Amygdala (tissue), 56 donors: ENCODE measurements around the gene FAM8A1.
A peak's percentile ranks its signal among the peaks of the same experiment; 100 is the strongest.
"Not testable (repeated sequence)": the region's sequence is repeated elsewhere in the genome, so short reads cannot be mapped to it uniquely, and the experiment has no call there.

Source experiments
- DNase-seq, 56 donors: peaks; one replicate each; lab custom pipeline; 2025; lab: John Stamatoyannopoulos, UW

The FAM8A1 gene, protein sequence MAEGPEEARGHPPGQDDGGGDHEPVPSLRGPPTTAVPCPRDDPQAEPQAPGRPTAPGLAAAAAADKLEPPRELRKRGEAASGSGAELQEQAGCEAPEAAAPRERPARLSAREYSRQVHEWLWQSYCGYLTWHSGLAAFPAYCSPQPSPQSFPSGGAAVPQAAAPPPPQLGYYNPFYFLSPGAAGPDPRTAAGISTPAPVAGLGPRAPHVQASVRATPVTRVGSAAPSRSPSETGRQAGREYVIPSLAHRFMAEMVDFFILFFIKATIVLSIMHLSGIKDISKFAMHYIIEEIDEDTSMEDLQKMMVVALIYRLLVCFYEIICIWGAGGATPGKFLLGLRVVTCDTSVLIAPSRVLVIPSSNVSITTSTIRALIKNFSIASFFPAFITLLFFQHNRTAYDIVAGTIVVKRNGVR

DNA sequence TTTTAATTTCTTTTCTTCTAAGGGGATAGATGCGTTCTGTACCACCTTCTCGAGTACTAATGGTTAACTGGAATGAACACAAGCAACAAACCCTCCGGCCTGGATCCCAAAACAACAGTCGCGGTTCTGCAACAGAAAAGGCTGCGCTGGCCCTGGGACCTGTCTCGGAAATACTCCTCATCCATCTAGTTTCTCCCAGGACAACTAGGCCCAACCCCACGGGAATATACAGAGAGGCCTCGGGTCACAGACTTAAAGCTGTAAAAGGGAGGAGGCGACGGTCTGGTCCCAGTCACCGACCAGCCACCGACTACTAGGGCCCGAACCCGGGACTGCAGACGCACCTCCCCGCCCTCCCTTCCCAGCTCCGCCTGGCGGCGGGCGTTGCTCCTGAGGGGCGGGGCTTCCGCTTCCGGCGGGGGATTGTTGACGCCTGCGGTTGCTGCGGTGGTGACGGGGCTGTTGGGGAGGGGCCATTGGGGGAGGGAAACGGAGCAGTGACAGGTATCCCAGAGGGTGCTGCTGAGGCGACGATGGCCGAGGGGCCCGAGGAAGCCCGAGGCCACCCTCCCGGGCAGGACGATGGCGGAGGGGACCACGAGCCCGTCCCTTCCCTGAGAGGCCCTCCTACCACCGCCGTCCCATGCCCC is at the start of gene FAM8A1:
FAM8A1 (plus strand) TSS at position 426 of the 650 bp plus-strand sequence; CDS start at position 534, 108 bp downstream.
- peak; percentile 62 to 98 (median 92) for DNase-seq

GRCh38 chr6:17551383-17551958 is 48.6 kb upstream of the FAM8A1 start:
- no peak for DNase-seq

DNA sequence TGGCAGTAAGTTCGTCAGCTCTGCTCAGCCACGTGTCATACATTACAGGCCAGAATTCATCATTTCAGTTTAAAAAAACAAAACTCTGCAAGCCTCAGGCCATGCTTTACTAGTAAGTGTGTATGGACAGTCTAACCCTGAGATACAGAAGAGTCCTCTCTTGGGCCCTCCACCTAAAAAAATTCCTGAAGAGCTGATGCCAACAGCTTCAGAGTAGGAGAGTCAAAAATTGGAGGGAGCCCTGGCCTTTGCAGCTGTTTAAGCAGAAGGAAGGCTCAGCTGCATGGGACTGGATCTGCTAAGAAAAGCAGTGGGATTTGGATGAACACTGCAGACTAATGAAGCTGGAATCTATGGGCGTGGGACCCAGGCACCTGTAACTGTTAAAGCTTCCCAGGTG is 47.2 kb upstream of the FAM8A1 start:
- DNase-seq: no peak

- DNase-seq: no peak
Observed at GRCh38 chr6:17556014-17556413, 44.1 kb upstream of the FAM8A1 start.

DNA sequence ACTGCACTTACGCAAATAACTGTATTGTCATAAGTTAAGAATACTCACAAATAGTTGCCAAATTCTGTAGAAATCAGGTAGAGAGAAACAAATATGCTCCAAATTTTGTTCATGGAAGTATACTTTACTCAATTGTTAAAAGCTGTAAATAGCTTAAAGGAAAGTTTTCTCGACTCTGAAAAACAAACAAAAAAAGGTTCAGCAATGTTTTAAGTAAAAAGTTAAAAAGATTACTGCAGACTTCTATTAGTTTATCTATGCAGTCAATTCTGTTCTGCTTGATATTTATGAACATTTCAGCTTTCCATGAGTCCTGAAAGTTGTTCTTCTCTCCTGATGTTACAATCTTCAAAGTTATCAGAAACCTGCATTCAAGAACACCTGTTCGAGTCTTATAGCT is 37.5 kb upstream of the FAM8A1 start:
- DNase-seq: no peak

GRCh38 chr6:17565399-17565798 is 34.7 kb upstream of the FAM8A1 start:
- no peak for DNase-seq

- no peak for DNase-seq
Observed at GRCh38 chr6:17574866-17575560, 25.1 kb upstream of the FAM8A1 start.

- DNase-seq: no peak
Observed at GRCh38 chr6:17577059-17577458, 23.0 kb upstream of the FAM8A1 start.

DNA sequence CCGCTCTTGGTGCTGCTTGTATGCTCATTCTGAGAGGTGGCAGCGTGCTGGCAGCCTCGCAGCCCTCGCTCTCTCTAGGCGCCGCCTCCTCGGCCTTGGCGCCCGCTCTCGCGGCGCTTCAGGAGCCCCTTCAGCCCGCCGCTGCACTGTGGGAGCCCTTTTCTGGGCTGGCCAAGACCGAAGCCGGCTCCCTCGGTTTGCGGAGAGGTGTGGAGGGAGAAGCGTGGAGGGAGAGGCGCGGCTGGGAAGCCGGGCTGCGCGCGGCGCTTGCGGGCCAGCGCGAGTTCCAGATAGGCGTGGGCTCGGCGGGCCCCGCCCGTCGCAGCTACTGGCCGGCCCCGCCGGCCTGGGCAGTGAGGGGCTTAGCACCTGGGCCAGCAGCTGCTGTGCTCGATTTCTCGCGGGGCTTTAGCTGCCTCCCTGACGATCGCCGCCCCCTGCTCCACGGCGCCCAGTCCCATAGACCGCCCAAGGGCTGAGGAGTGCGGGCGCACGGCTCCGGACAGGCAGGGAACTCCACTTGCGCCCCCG is 19.5 kb upstream of the FAM8A1 start:
- peak in 20 of 56 donors; percentile 4 to 56 (median 16) for DNase-seq

DNA sequence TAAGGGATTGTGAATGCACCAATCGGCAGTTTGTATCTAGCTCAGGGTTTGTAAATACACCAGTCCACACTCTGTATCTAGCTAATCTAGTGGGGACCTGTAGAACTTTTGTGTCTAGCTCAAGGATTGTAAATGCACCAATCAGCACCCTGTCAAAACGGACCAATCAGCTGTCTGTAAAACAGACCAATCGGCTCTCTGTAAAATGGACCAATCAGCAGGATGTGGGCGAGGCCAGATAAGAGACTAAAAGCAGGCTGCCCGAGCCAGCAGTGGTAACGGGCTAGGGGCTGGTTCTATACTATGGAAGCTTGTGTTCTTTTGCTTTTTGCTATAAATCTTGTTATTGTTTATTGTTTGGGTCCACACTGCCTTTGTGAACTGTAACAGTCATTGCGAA is 18.8 kb upstream of the FAM8A1 start:
- not testable (repeated sequence) for DNase-seq

DNA sequence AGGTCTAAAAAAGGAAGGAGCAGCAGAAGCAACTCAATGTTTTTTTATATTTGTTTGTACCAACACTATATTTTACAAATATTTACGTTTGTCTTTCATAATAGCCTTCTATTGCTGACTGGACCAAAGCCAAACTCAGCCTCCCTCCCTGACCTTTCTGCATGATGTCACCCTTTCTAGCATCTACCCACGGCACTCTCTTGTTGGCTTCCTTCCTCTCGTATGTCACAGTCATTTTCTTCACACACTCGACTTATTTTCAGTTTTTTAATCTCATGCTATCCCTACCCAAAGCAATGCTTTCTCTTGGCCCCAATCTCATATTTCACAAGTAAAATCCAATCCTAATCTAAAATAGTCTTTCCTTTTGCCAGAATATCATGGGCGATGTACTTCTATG is 16.3 kb upstream of the FAM8A1 start:
- peak in 1 of 56 donors; percentile 45 for DNase-seq

DNA sequence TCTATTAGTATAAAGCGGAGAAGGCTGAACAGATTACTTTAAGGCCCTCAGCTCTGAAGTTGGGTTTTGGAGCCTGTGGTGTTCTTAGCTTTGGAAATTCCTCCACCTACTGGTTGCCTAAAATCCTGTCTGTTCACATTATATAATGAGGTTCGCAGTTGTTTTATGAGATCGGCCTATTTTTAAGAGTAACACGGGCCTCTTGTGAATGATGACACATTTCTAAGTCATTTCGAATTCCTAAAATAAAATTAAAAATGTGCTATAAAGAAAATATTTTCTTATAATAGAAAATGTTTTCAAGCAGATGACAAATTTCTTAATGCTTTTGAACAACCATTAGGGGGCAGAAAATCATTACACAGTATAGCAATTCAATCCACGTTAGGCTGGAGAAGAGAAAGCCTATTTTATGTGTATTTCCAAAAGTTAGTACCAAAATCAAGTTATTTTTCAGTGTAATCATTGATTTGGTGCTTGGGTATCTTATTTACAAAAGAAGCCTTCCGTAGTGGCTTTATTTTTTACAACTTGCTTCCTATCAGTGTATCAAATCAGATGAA is 15.8 kb upstream of the FAM8A1 start:
- DNase-seq: peak in 22 of 56 donors; percentile 1 to 68 (median 18)

GRCh38 chr6:17585766-17586490 is 14.2 kb upstream of the FAM8A1 start:
- peak in 3 of 56 donors; percentile 4 to 18 (median 8) for DNase-seq

- DNase-seq: not testable (repeated sequence)
Observed at GRCh38 chr6:17586623-17587022, 13.5 kb upstream of the FAM8A1 start.

GRCh38 chr6:17588011-17588410 is 12.1 kb upstream of the FAM8A1 start:
- DNase-seq: no peak

DNA sequence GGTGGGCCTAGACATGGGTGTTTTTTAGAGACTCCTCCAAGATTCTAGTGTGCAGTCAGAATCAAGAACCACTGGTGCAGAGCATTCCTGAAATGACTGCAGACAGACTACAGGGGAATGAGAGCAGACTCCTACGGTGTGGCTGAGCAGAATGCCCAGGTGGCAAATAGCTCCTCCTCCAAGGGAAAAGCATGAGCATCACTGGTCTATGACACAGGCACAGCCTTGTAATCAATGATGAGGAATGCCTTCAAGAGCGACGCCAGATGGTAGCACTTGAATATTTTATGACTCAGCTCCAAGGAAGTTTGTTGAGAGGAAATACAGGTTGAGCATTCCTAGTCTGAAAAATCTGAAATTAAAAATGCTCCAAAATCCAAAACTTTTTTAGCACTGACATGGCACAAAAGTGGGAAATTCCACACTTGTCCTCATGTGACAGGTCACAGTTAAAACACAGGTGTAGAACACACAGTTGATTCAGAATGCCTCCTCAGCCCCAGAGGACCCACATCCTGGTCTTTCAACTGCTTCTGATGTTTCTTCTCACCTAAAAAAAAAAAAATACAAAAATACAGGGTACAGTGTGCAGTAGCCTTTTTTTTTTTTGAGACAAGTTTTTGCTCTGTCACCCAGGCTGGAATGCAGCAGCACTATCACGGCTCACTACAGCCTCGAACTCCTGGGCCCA is 10.6 kb upstream of the FAM8A1 start:
- DNase-seq: peak in 6 of 56 donors; percentile 4 to 17 (median 8)

DNA sequence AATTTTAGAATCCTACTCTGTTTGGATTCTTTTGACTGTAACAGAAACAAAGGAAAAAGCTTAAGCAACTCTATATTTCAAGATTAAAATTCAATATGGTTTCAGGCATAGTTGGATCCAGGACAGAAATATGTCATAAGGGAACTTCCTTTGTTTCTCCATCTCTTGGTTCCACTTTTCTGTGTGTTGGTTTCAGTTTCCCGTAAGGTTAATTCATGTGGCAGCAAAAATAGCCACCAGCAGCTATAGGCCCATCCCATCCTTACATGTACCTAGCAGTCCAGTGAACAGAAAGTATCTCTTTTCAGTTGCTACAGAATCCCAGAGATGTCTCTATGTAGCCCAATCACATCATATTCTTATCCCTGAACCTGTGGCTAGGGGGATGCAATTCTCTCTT is 8.8 kb upstream of the FAM8A1 start:
- no peak for DNase-seq

- no peak for DNase-seq
Observed at GRCh38 chr6:17593246-17593645, 6.9 kb upstream of the FAM8A1 start.

- no peak for DNase-seq
Observed at GRCh38 chr6:17596085-17596484, 4.0 kb upstream of the FAM8A1 start.
